IPS DF 19.7 (cell line): ENCODE data around the gene CFAP77.
"Not testable (repeated sequence)": the region's sequence is repeated elsewhere in the genome, so short reads cannot be mapped to it uniquely, and the experiment has no call there.

Experiments
- DNase-seq: peaks from one replicate; pipeline ENCODE4 v3.0.0-alpha.2; 2013; ENCODE audit warnings: low read depth, low spot score

CFAP77 gene

DNA sequence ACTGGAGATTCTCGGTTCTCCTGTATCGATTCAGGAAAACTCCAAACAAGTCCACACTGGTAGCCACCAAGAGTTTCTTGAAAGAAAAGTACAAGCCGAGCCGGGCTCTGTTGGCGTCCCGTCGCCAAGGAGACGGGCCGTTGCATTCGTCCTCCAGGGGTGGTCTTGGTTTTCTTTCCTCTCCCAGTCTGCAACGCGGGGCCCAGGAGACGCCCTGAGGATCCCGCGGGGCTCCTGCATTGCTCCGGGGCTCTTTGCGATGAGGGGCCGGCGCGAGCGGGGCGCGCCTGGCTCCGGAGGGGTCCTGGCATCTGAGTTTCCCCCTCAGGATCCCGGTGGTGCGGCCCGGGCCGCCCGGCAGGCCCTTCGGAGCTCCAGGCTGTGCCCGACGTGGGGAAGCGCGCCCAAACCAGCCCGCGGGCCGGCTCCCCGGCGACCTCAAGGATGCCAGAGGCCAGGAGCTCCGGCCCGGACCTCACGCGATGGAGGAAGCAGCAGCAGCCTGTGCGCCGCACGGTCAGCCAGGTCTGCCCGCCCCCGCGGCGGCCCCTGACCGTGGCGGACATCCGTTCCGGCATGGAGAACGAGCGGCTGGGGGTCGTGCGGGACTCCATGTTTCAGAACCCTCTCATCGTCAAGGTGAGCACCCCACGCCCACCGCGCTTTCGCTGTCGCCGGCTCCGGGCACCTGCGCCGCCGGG lies at the start of gene CFAP77:
Gene CFAP77, plus strand, starts transcription at position 384 of the 701 bp plus-strand sequence. Its CDS starts 61 bp downstream, at position 445.
- no peak for DNase-seq

DNA sequence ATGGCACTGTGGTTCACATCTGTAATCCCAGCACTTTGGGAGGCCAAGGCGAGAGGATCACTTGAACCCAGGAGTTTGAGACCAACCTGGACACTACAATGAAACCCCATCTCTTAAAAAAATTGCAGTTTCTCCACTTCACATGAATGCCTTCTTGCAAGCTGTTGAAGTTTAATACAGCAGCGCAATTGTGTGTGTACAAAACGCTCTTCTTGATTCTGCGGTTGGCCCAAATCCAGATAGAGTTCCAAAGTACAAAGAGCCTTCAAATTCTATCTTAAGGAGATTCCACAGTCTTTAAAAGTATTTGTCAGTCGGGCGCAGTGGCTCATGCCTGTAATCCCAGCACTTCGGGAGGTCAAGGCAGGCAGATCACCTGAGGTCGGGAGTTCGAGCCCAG lies 45.9 kb upstream of the CFAP77 start:
- no peak for DNase-seq

GRCh38 chr9:132365986-132366385 lies 44.0 kb upstream of the CFAP77 start:
- DNase-seq: no peak

DNA sequence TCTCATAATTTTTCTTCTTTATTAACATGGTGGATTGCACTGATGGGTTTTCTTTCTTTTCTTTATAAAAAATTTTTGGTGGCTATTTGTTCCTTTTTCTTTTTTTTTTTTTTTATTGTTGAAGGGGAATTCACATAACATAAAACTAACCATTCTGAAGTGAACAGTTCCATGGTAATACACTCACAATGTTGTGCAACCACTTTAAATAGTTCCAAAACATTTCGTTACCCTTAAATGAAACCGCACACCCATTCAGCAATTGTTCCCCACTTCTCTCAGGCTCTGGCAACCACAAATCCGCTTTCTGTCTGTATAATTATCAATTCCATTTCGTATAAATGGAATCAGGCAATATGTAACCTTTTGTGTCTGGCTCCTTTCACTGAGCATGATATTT lies 43.5 kb upstream of the CFAP77 start:
- no peak for DNase-seq

DNA sequence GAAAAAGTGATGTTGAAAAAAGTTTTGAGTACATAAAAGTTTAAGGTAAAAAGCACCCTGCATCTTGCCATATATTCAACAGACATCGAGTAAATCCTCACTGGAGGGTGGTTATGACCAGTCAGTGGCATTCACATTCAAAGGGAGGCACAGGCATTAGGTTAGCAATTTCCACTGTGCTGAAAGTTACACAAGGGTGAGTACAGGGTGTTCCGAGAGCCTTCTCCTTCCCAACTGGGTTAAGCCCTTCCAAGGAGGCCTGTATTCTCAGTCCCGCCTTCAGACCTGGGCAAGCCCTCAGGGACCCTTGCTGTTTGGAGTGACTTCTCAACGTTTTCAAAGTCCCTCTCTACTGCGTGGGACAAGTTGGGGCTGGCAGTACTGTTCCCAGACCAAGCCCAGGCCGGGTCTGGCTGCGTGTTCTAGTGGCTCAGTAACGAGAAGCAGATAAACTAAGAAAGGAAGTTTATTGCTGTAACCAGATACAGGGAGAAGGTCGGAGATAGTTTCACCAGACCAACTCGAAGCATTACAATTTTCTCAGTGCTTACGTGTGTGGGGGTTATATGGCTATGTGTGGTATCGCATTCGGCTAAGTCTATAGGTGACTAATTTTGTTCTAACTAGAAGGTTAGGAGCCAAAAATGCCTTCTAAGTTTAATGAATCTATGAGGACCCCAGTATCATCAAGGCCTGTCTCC lies 42.2 kb upstream of the CFAP77 start:
- DNase-seq: no peak

GRCh38 chr9:132369421-132369820 lies 40.6 kb upstream of the CFAP77 start:
- DNase-seq: no peak

DNA sequence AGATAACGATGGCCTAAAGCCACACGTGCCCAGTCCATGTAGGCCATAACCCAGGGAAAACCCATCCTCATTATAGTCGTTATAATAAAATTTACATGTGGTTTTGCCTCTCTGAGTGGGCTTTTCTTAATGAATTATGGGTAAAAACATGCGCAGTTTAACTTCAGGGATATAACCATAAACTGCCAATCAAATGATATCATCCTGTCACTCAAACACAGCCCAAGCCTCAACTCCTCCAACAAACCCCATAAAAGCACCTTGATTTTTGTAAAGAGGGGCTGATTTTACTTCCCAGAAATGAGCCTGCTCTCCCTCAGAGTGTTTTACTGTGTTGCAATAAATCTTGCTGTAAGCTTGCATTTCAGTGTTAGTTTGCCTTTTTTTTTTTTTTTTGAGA lies 39.4 kb upstream of the CFAP77 start:
- DNase-seq: no peak

DNA sequence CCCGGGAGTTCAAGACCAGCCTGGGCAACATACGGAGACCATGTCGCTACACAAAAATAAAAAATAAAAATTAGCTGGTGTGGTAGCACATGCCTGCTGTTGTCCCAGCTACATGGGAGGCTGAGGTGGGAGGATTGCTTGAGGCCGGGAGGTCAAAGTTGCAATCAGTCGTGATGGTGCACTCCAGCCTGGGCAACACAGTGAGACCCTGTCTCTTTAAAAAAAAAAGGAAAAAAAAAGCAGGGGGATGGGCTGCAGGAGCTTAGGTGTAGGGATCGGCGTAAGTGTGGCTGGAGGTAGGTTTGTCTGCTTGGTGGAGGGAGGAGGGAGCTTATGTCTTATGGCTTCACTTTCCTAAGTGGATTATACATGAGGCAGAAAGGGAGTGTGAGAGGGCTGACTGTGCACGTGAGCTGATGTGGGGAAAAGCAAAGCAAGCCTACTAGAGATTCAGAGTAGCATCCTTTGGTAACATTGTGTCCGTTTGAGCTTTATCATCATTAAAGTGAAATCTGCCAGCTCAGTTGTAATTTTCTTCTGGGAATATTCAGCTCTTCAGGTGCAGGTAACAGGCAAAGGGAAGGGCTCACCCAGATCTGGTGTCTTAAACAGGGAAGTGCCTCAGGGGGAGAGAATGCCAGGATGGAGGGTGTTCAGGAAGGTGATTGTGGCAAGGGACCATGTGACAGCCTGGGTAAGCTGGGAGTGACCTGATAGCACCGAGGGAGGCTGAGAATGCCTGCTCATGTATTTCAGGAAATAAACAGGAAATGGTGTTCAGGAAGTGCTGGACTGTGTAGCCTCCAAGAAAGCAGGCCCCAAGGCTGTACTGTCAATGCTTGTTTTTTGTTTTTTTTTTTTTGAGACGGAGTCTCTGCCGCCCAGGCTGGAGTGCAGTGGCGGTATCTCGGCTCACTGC lies 37.6 kb upstream of the CFAP77 start:
- DNase-seq: no peak

DNA sequence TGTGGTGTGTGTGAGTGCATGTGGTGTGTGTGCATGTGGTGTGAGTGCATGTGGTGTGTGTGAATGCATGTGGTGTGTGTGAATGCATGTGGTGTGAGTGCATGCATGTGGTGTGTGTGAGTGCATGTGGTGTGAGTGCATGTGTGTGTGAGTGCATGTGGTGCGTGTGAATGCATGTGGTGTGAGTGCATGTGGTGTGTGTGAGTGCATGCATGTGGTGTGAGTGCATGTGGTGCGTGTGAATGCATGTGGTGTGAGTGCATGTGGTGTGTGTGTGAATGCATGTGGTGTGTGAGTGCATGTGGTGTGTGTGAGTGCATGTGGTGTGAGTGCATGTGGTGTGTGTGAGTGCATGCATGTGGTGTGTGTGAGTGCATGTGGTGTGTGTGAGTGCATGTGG lies 32.2 kb upstream of the CFAP77 start:
- not testable (repeated sequence) for DNase-seq

- DNase-seq: not testable (repeated sequence)
Observed at GRCh38 chr9:132378416-132378815, 31.6 kb upstream of the CFAP77 start.

- no peak for DNase-seq
Observed at GRCh38 chr9:132381966-132382541, 28.0 kb upstream of the CFAP77 start.

DNA sequence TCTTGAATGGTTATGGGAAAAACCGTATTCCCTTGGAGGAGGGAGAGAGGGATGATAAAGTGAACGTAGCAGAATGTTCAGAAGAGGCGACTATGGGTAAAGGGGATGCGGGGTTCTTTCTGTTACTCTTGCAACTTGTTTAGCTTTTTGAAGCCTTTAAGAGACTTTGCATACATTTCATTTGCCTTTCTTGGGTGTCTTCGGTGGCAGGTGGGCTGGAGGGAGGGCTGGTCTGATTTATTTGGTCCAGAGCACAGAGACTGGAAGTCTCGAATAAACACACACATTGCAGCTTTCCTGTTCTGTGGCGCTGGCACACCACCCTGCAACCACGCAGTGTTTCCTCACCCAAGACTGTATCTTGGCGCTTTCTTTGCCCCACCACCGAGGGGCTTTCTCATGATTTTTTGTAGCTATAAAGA lies 26.5 kb upstream of the CFAP77 start:
- DNase-seq: no peak

- no peak for DNase-seq
Observed at GRCh38 chr9:132384376-132384775, 25.6 kb upstream of the CFAP77 start.

DNA sequence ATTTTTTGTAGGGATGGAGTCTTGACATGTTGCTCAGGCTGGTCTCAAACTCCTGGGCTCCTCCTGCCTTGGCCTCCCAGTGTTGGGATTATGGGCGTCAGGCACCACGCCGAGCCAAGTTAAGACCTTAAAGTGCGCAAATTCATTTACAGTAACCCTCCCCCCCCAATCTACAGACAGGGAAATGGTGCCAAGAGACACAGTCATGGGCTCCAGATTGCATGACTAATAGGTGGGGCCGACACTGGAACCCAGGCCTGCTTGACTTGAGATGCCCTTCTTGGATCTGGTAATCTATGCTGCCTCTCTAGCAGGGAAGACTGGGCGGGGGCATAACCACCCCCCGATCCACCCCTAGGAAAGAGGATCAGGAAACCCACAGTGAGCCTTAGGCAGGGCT lies 22.9 kb upstream of the CFAP77 start:
- no peak for DNase-seq

DNA sequence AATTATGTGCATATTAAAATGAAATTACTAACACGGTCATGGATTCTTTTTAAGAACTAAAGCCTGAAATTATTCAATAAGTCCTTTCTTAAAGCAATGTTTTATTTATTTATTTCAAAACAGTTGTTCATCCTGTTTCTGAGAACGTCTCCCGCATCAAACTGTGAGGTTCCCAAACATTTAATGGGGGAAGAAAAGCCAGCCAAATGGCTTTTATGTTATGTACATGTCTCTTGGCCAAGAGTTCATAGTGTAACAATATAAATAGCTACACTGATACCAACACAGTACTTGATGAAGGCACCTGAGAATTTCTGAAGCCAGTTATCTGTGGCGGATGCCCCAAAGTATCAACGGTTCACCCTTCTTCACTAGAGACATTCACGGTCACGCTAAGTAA lies 19.0 kb upstream of the CFAP77 start:
- DNase-seq: no peak

- no peak for DNase-seq
Observed at GRCh38 chr9:132391449-132391848, 18.6 kb upstream of the CFAP77 start.

GRCh38 chr9:132395560-132395959 lies 14.5 kb upstream of the CFAP77 start:
- no peak for DNase-seq

DNA sequence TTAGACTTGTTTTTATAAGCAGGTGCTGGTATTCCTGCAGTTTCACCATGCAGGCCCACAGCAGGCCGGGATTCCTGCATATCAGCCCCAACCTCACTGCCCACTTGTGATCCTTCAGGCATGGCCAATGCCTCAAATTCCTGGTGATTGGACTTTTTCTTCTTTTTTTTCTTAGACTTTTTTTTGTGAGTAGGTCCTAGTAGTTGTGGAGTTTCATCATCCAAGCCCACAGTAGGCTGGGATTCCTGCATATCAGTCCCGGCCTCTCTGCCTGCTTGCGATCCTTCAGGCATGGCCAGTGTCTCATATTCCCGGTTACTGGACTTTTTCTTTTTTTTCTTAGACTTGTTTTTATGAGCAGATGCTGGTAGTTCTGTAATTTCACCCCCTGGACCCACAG lies 8.2 kb upstream of the CFAP77 start:
- DNase-seq: no peak

DNA sequence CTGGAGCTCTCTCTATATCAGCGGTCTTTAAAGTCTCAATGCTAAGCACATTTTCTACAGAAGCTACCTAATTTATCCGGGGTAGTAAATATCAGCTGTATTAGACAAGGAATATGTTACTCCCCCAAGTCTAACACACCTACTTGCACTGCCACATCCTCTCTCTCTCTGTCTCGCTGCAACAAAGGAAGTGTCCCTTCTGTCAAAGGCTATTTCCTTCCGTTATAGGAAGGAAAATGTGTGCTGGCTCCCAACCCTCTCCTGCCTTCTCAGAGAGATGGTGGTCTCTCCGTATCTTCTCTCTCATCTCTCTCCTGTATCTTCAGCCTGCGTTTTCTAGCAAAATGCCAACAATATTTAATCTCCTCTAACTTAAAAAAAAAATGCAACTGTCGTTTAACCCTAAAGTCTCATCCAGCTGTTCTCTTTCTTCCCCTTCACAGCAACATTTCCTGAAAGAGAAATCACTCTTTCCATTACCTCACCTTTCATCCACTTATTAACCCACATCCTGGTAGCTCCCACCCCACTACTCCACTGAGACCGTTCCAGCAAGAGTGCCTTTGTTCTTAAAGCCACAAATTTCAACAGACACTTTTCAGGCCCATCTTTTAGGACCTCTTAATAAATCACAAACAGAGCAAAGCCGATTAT lies 5.7 kb upstream of the CFAP77 start:
- no peak for DNase-seq

DNA sequence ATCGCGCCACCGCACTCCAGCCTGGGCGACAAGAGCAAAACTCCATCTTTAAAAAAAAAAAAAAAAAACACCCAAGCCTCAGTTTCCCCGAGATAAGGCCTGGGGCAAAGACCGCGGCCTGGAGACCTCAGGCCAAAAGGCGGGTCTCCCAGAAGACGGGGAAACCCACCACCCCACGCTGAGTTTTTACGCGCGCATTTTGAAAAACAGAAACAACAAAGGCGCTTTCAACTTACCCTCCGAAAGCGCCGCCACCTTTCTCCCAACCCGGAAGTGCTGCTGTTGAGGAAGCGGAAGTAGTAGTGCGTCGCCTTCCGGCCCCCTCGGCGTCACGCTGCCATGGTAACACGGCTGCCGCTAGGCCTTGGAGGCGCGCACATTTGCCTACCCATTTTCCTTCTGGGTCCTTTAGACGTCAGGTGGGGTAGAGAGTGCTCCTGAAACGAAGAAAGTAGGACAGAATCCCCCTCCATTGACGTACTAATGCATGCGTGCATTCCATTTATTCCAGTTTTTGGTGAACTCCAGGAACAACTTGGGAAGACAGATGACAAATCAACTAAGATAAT lies 3.4 kb upstream of the CFAP77 start, which contains the start of gene TTF1:
Gene TTF1, minus strand, starts transcription at position 287 of the 569 bp plus-strand sequence. CDS start 4,019 bp downstream, outside the sequence.
- peak; percentile 82 for DNase-seq

GRCh38 chr9:132407196-132407595 lies 2.8 kb upstream of the CFAP77 start:
- DNase-seq: no peak
